GM18870 (cell line): ENCODE results near the gene MYOG.

Source experiments
- ATAC-seq: cut with Tn5 transposase; IDR thresholded peaks from one replicate; pipeline ENCODE4 v1.9.1; 2021; ENCODE audit warnings: moderate library complexity; ENCODE audit not compliant: unreplicated experiment

MYOG gene

DNA sequence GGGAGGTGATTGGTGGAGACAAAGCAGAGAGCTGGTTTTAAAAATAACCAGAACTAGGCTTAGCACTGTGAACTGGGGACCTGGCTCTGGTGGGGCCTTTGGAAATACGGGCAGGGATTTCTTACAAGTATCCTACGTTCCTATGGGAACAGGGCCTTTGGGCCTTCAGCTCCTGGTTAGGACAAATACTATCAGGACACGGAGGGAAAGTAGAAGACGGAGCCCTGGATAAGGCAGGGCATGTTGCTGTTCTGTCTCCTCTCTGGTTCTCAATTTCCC lies 5.3 kb upstream of the MYOG start:
- ATAC-seq: no peak

DNA sequence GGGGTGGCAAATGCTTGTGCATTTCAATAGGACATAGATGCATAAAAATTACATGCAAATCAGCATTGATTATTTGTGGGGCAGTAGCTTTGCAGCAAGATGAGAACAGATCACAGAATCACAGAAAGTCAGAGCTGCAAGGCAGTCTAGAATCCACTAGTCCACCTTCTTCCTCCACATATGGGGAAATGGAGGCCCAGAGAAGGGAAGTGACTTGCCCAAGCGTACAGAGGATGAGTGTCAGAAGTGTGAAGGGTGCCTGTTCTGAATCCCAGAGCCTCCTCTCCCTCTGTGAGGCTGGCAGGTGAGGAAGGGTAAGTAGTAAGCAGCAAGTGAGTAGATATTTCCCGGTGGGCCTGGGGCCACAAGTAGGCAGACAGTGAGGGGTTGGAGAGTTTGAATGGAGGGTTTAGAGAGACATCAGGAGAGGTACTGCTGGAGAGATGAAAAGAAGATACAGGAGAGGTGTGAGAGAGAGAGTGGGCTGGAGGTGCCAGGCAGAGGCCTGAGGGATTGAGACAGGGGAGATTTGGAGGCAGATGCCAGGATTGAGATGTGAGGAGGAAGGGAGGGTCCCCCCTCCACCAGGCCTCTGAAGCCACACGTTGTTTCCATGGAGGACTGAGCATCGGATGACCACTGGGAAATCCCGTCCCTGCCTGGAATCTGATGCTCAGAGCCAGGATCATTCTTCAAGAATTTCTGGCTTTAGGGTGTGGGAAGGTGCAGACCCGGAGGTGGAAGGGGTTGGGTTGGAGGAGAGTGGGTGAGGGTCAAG lies 4.8 kb upstream of the MYOG start:
- no peak for ATAC-seq

DNA sequence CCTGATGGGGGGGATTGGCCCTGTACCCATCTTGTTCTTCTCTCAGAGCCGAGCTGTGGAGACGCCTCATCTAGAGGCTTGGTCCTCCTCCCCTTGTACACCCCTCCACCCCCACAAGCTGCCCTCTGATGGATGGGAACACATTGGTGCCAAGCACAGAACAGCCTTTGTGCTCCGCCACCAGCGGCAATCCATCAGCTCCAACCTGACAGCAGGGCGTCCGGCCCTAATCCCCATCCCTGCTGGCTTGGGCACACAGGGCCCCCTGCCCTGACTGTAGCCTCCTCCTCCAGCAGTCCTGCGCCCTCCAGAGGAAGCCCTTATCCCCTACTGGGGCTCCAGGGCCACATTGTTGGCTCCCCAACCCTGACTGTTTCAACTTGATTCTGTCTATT lies 3.8 kb upstream of the MYOG start:
- no peak for ATAC-seq

DNA sequence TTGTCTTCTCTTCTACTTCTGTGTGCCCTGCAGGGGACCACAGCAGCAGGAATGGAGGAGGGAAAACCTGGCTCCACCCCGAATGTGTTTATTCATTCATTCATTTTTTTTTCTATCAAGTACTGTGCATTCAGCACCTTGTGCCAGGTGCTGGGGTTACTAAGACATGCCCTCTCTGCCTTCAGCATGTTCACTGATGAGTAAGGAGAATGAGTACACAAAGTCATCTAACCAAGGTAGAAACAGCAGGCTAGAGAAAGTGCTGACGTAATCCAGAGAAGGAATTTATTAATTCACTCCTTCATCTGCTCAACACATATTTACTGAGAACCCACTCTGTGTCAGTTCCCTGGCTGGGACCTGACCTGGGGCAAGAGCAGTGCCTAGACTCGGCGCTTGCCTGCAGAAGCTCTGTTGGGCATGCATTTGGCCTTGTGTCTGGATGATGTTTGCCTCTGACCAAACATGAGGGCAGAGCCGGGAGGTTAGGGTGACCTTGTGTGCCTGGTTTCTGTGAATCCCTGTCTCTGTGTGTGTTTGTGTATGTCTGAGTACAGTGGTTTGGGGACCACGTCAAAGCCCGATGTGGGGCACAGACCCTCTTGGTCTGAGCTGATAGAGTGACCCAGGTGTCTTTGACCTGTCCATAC lies 3.3 kb upstream of the MYOG start:
- no peak for ATAC-seq

DNA sequence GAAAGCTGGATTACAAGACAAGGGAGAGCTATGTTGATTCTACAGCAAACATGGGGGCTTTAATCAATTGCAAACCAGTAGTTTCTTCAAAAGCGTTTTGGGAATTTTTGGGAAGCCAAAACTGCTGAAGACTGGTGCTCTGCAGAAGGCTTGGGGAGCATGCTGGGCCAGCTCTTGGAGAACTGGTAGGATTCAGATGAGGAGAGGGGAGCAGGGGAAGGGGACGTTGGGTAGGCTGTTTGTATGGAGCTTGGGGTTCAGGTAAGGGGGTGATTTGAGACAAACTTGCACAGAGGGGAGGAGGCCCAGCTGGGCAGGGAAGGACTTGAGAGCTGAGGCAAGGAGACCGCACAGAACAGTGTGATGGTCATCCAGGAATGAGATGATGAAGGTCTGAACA lies 2.6 kb upstream of the MYOG start:
- ATAC-seq: no peak

DNA sequence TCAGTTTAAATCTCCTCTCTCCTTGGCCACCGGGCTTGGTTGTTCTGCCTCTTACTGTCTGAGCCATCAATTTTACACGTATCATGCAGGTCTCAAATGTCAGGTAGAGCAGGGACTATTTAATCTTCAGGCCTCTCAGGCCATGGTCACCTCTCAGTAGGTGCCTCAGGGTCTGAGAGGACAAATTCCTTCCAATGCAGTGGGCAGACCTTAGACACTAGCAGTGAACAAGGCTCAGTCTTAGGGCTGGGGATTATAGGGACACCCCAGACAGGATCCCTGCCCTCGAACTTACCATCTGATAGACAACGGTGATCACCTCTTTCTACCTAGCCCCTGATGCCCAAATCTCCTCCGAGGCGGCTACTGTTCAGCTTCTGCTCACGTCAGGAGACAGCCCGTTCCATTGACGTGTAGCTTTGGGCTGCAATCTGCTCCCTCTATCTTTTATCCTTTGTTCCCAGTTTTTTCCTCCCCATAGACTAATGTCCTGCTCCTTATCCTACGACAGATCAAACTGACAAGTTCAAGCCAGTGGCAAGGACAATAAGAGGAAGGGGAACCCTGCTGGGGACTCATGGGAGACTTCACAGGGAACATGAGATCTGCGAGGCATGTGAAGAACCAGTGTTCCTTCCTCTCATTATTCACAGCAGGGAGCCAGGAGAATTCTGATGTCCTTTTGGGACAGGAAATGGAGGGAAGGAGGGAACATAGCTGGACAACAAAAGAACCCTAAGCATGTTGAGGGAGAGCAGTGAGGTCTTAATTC lies 1.4 kb upstream of the MYOG start:
- no peak for ATAC-seq

DNA sequence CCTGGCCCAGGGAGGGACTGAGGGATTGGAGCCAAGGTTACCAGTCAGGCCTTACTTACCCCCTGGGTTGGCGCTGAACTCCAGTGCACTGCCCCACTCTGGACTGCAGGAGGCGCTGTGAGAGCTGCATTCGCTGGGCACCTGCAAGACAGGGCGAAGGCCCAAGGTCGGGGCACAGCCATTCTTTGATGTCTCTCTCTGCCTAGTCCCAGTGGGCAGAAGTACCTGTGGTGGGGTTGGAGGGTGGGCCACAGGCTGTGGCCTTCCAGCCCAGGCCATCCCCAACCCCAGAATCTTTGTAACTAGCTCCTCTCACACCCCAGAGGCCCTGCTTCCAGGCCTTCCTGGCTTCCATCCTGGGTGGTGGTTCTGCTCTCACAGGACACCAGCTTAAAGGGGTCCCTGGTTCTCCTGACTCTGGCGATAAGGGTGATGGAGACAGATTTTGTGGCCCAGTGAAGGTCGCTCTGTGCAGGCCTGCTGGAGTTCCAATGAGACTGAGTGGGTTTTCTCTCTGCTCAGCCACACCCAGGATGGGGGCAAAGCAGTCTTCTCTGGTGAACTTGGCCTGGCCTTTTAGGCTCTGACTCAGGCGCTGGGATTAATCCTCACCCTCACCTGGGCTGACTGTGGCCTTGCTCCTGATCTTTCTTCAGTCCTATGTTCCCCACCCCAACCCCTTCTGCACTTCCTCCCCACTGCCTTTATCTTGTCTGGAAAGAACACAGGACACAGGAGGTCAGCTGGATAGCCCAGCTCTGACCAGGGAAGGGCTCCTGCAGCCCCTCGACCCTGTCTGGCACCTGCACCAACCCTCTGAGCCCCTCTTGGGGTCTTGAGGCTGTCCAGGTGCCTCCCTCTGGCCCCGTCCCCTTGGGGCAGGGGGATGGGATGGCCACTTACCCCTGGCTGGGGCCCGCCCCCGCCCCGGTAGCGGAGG lies 954 bp downstream of the MYOG start:
- no peak for ATAC-seq

DNA sequence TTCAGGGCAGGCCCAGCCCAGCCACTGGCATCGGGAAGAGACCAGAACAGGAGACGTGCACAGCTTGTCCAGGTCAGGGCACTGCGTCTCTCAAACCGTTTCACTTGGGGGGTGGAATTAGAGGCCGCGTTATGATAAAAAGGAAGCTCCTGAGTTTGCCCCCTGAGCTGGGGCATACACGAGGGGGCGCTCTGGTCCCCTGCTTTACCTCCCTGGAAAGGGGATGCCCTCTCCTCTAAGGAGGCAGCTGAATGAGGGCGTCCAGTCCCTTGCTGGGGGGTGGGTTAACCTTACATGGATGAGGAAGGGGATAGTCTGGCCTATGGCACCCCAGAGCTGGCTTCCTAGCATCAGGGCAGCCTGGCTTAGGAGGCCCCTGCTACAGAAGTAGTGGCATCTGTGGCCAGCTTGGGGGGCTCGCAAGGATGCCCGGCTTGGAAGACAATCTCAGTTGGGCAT lies 2.3 kb downstream of the MYOG start:
- ATAC-seq: no peak

DNA sequence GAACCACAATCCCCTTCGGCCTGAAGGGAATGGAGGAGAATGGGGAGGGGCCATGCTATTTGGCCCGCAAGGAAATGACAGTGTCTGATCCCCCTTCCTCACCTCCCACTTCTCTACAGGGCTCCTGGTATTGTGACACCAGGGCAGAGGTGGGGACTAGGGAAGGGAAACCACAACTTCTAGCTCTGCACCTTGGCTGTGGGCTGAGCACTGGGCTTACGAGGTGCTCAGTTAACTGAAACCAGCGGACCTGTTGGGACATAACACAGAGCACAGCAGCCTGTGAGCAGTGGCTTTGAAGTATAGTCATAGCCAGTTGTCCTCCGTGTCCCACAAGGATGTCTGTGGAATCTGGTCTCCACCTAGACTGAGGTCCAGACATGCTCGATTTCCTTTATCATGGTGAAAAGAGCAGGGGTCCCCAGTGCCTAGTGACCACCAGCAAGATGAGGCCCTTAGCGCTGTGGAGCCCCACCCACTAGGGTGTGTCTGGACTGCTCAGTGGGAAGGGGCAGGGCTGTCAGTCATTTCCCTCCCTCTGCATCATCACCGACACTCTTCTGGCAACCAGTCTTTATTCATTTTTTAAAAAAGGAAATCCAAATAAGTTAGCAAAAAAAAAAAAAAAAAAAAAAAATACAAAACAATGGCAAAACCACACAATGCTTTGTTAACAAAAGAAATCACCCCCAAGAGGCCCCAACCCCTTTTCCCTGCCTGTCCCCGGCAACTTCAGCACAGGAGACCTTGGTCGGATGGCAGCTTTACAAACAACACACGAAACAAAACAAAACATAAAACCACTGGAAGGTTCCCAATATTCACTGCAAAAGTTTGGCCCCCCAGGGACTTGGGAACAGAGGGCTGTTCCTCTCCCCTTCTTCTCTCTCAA lies 3.0 kb downstream of the MYOG start:
- no peak for ATAC-seq

DNA sequence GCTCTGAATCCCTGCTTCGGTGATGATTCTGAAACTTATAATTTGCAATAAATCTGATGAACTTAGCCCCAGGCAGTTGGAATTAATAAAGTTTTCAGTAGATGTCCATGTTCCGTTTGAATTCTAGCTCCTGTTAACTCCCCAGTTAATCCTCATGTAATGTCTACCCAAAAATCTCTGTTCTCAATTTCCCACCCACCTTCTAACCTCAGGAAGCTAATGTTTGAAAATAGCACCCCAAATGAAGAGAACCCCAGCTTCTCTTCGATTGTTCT lies 3.6 kb downstream of the MYOG start:
- ATAC-seq: no peak

DNA sequence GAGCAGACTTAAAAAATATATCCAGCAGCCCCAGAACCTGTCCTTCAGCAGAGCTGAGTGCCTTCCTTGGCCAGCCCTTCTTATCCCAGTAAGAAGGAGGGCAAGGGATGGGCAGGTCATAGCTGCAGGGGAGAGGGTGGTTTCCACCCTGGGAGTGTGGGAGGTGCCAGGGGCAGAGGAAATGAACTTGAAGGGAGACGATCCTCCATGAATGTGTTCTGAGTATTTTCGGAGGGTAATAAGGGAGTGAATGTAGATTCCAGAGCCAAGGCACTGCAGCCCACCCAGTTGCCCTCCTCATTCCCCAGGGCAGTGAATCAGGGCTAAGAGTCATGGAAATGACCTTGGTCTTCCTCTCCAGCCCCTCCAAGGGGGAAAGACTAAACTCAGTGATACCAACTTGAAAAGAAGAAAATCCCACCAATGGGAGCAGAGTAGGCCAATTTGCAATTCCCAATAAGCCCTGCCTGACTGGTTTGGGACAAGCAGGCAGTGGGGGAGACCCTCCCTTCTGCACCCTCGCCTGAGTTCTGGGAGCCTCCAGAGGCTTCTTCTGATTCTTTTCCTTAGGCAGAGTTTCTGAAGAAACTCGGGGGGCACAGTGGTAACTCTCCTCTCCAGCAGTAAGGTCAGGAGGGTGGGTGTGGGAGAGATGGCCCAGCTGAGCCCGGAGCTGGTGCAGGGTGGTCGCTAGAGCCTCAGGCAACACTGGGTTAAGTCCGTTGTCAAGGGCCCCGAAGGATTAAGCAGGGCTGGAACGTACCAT lies 4.2 kb downstream of the MYOG start:
- ATAC-seq: no peak

DNA sequence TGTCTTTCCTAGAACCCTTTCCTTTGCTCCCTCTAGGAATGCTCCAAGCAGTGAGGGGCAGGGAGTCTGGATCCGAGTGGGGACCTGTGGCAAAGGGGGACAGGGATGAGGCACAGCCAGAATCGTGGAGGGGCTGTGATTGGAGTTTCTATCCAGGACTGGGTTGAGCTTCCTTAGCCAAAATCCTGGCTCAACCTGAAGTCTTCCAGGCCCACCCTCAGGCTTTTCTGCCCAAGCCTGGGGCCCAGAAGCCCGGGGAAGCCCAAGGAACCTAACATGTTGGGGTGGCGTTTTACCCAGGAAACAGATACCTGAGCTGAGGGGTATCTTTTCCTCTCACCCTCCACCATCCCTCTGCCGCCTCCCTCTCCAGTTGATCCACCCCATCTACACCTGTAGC lies 5.4 kb downstream of the MYOG start:
- no peak for ATAC-seq

DNA sequence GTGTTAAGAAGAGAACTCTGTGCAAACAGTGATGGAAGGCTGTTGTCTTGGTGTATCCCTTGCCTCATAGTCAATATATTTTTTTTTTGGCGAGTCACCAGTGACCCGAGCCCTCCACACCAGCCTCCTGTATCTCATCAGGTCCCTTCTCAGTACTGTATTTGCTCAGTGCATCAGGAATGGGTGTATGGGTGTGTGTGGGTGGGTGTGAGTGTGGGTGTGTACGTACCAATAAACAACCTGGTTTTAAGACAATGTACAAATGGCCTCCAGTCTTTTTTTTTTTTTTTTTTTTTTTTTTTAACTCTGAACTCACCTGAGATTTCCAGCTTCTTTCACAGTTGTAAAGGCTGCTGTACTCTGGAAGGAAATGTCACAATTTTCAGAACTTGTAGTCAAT lies 7.3 kb downstream of the MYOG start:
- no peak for ATAC-seq

DNA sequence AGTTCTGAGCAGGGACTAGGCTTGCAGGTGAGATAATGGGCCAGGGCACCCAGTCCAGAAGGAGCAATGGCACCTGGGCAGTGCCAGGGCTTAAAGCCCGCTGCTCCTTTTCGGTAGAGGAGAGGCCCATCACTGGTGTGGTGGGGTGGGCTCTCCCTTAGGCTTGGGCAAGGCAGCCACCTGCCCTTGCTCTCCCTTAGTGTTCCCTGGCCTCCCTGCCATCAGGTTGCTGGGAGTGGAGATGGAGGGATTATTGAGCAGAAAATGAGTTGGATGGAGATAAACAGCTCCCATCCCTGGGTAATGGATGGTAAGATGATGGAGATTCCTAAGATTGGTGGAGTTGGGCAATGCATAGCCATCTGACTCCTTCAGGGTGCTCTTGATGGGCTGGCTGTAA lies 7.9 kb downstream of the MYOG start:
- no peak for ATAC-seq

DNA sequence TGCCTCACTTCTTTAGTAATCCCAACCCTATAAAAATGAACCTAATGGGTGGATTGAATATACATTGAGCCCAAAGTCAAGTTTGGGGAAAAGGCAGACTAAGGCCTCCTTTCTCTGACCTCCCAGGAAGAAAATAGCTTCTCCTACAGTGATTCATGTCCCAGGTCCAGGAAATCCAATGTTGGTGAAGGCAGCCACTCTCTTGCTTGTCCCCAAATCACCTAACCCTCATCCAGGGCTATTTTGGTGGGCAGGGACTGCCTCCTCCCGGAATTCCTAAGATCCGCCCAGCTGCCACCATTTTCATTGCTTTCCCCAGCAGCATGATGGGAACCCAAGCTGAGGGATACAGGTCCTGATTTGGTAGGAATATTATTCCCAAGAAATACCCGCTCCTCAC lies 8.4 kb downstream of the MYOG start:
- ATAC-seq: no peak

DNA sequence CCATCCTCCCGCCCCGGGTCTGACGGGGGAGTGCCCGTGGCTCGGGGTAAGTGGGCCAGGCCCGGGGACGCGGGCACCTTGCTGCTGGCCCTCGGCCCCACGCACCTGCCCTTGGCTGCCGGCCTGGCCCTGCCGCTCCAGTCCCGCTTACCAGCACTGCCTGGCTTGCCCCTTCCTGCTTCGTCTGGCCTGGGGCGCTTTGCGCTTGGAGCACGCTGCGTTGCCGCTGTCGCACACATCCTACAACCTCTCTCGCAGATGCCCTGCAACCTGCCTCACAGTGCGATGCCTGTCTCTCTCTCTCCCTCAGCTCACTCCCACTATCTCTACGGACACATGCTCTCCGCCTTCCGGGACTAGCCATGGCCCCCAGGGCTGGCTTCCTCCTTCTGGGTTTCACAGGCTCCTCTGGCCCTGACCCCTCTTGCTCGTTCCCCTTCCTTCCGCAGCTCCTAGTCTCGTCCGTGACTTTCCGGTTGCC lies 9.7 kb downstream of the MYOG start:
- no peak for ATAC-seq

DNA sequence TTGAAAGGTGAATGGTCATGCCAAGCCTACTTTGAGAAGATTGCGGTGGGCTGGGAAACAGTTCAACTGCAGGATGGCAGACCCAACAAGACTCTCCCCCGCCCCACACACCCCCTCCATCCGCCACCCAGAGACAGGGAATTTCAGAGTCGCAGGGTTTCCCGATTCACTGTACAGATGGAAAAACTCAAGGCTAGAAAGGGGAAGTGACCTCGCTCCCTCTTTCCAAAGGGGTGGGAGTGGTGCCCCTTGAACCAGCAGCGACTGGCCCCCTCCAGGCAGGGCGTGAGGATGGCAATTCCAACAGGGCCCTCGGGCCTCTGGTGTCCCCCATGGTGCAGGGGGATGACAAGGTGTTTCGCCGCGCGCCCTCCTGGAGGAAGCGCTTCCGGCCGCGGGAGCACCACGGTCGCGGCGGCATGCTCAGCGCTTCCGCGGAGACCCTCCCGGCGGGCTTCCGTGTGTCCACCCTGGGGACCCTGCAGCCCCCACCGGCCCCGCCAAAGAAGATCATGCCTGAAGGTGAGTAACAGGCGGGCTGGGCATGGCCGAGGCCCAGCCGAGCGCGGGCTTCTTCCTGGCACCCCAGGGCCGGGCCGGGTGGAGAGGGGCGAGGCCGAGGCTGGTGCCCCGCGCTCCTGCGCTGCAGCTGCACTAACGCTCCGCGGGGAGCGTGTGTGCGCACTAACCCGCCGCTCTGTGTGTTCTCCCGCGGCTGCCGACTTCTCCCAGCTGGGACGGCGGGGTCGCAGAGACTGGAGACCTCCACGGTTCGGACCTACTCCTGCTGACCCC lies 10.4 kb downstream of the MYOG start:
- ATAC-seq: no peak

DNA sequence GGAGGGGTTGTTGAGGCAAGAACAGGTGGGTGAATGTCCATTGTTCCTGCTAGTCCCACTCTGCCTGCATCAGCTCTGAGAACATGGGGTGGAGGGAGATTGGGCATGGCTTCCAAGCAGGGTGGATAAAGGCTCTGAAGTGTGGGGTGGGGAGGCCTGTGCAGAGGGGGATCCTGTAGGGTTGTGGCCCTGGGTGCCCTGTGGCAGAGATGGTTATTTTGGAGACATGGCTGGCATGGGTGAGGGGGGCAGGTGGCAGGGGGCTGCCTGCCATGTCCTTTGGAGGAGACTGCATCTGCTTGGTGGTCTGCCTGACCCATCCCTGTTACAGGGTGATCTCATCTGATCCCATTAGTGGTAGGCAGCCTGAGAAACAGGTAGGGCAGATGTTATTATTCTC lies 11.2 kb downstream of the MYOG start:
- ATAC-seq: no peak

DNA sequence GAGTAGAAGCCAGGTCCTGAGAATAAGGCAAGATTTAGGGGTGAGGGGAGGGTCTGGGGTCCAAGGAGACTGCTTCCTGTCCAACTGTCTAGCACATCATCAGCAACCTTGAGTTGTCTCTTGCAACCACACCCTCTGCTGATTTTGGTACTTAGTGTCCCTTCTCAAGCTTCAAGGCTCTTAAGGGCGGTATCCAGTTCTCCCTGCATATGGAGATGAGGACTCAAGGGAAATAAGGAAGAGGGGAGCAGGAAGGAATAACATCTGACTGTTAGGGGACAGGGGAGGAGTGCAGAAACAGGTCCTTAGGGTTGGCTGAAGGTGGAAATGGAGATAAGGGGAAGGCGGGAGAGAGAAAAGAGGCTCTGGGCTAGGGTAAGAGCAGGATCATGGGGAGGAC lies 12.3 kb downstream of the MYOG start:
- no peak for ATAC-seq
